Measurements from ENCODE around the gene PHC3.
A peak's percentile ranks its signal among the peaks of the same experiment; 100 is the strongest.
"Not testable (repeated sequence)": the region's sequence is repeated elsewhere in the genome, so short reads cannot be mapped to it uniquely, and the experiment has no call there.

PHC3 gene

GRCh38 chr3:170128259-170128976, 53.1 kb downstream of the PHC3 start:
- peak; percentile 31 for DNase-seq

- no peak for DNase-seq
These were observed 64.4 kb downstream of the PHC3 start for GRCh38 chr3:170117134-170117533.

GRCh38 chr3:170114165-170114564, 67.4 kb downstream of the PHC3 start:
- DNase-seq, result not testable (repeated sequence)

GRCh38 chr3:170111147-170111771, 70.3 kb downstream of the PHC3 start:
- DNase-seq, result no peak

GRCh38 chr3:170109579-170110293, 71.8 kb downstream of the PHC3 start:
- no peak for DNase-seq

GRCh38 chr3:170108955-170109354, 72.6 kb downstream of the PHC3 start:
- DNase-seq, result no peak

- no peak for DNase-seq
These were observed 73.6 kb downstream of the PHC3 start for GRCh38 chr3:170107941-170108340.

GRCh38 chr3:170102431-170102830, 79.1 kb downstream of the PHC3 start:
- no peak for DNase-seq

GRCh38 chr3:170100944-170101343, 80.6 kb downstream of the PHC3 start:
- DNase-seq, result no peak

GRCh38 chr3:170098753-170099152, 82.8 kb downstream of the PHC3 start:
- no peak for DNase-seq

- DNase-seq, result no peak
These were observed 85.2 kb downstream of the PHC3 start for GRCh38 chr3:170096342-170096741.

GRCh38 chr3:170095771-170096170, 85.8 kb downstream of the PHC3 start:
- no peak for DNase-seq

GRCh38 chr3:170092907-170093306, 88.6 kb downstream of the PHC3 start:
- no peak for DNase-seq

- DNase-seq, result no peak
These were observed 90.9 kb downstream of the PHC3 start for GRCh38 chr3:170090601-170090981.

- DNase-seq, result no peak
These were observed 91.5 kb downstream of the PHC3 start for GRCh38 chr3:170089862-170090600.

GRCh38 chr3:170085396-170085795, 96.1 kb downstream of the PHC3 start:
- DNase-seq, result no peak

- no peak for DNase-seq
These were observed 98.2 kb downstream of the PHC3 start for GRCh38 chr3:170083343-170083742.

- no peak for DNase-seq
These were observed 100.3 kb downstream of the PHC3 start for GRCh38 chr3:170081079-170081741.

GRCh38 chr3:170080605-170081004, 100.9 kb downstream of the PHC3 start:
- DNase-seq, result no peak

- DNase-seq, result no peak
These were observed 101.9 kb downstream of the PHC3 start for GRCh38 chr3:170079536-170080165.

- DNase-seq, result no peak
These were observed 102.8 kb downstream of the PHC3 start for GRCh38 chr3:170078620-170079281.

GRCh38 chr3:170077361-170077760, 104.2 kb downstream of the PHC3 start:
- no peak for DNase-seq
